ENCODE measurements around the gene SKA2.
"Not testable (repeated sequence)": the region's sequence is repeated elsewhere in the genome, so short reads cannot be mapped to it uniquely, and the experiment has no call there.

SKA2 gene

DNA sequence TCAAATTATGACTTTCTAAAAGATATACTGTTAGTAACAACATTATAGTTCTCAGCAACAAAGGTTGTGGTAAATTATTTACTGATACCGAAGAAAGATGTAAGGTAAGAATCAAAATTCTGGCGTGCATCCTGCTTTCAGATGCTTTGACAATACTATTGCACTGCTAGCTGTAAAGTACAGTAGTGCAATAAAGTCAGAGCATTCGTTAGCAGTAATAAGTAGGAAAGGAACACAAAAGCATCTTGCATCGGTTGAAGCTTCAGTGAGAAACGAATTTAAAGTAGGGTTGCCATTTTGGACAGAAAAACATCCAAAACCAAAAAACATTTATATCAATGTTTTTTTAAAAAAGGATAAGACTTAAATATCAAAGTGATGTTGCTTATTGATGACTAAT lies 4.0 kb downstream of the SKA2 start:
- no peak for DNase-seq

- DNase-seq: peak; percentile 35
Observed at GRCh38 chr17:59149841-59150511, 5.0 kb downstream of the SKA2 start.

DNA sequence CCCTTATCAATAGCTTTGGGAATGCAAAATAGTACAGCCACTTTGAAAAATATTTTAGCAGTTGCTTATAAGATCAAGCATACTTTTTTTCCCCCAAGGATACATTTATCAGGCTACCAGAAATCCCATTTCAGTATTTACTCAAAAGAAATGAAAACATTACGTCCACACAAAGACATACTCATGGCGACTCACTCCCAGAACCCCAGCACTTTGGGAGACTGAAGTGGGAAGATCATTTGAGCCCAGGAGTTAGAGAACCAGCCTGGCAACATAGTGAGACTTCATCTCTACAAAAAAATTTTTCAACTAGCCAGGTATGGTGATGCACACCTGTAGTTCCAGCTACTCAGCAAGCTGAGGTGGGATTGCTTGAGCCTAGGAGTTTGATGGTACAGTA lies 5.9 kb downstream of the SKA2 start:
- DNase-seq: no peak

DNA sequence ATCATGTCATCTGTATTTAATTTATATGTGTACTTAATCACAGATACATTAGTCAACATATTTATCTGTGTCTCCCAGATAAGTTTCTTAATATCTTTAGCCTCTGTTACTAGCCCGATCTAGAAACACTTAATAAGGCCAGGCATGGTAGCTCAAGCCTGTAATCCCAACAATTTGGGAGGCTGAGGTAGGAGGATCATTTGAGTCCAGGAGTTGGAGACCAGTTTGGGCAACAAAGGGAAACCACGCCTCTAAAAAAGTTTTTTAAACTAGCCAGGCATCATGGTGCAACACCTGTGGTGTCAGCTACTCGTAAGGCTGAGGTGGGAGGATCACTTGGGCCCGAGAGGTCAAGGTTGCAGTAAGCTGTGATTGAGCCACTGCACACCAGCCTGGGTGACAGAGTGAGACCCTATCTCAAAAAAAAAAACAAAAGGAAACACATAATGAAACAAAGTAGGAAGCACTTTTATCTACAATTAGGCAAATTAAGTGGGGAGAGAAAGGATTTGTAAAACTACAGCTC lies 9.4 kb downstream of the SKA2 start:
- DNase-seq: no peak

- no peak for DNase-seq
Observed at GRCh38 chr17:59141860-59142259, 13.1 kb downstream of the SKA2 start.

DNA sequence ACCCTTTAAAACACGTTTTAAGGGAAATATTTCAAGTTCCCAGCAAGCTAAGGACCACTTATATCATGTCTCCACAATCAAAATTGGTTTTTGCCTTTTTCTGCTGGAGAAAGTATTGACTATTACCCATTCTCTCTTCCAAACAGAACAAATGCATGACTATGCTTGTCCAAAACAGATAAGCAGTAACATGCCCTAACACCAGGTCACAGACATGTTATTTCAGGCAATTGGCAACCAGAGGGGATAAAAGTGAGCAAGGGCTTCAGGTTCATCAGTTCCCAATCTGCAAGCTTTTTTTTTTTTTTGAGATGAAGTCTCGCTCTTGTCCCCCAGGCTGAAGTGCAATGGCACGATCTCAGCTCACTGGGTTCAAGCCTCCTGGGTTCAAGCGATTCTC lies 15.0 kb downstream of the SKA2 start:
- no peak for DNase-seq

- DNase-seq: not testable (repeated sequence)
Observed at GRCh38 chr17:59138339-59138738, 16.6 kb downstream of the SKA2 start.

DNA sequence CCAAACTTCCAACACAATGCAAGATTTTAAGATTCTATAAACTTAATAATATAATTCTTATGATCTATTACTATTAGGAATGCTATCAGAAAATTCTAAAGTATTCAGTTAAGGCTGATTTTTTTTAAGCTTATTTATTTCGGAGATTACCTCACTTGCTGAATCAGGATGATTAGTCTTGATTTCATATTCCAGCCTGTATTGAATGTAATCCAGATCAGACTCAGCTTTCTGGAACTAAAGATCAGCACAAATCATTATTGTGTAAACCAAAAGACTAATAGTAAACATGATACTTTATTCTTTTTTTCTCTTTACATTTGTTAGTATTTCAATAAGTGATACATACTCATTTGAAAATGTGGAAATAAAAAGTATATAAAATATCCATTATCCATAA lies 23.9 kb downstream of the SKA2 start:
- DNase-seq: no peak

GRCh38 chr17:59129814-59130213 lies 25.2 kb downstream of the SKA2 start:
- no peak for DNase-seq

DNA sequence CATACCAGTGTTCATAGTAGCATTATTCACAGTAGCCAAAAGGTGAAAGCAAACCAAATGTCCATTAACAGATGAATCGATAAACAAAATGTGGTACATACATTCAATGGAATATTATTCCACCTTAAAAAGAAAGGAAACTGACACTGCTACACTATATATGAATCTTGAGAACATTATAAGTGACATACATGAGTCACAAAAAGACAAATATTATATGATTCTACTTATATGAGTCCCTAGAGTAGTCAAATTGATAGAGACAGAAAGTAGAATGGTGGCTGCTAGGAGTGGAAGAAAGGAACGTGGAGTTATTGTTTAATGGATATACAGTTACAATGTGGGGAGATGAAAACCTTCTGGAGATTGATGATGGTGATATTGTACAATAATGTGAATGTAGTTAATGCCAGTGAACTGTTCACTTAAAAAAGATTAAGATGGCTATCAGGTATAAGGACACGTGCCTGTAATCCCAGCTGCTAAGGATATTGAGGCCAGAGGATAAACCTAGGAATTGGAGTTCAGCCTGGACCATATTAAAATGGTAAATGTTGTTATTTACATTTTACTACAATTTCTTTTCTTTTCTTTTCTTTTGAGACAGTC lies 28.1 kb downstream of the SKA2 start:
- DNase-seq: peak; percentile 21

DNA sequence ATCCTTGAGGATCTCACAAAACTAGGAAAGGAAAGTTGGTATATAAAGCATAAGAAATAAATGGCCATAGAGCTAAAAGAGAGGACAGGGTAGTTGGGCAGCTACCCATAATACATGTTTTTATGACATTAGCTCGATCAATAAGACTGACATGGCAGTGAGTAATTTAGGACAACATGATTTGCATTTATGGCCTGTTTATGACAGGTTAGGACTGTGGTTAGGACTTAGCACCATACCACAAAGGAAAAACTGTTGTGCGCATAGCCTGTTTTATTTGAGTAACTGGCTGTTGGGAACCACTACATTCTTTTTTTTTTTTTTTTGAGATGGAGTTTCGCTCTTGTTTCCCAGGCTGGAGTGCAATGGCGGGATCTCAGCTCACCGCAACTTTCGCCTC lies 30.3 kb downstream of the SKA2 start:
- DNase-seq: peak; percentile 31

- no peak for DNase-seq
Observed at GRCh38 chr17:59121901-59122480, 33.0 kb downstream of the SKA2 start.

GRCh38 chr17:59115474-59115873 lies 39.5 kb downstream of the SKA2 start:
- DNase-seq: no peak

DNA sequence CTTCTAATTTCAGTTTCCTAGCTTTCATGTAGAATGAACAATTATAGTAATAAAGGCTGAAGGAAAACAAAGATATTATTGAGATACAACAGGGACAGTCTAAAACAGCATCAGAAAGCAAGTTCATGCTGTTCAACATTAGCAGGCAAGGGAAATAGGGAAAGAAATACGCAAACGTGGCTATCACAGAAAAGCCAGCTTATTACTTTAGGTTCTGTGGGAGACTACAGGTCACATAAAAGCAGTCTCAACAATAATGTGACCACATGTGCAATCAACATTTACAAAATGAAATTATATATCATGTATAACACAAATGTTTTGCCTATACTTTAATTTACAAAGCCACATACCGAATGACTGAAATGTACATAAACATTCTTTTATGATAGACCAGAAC lies 43.4 kb downstream of the SKA2 start:
- no peak for DNase-seq

DNA sequence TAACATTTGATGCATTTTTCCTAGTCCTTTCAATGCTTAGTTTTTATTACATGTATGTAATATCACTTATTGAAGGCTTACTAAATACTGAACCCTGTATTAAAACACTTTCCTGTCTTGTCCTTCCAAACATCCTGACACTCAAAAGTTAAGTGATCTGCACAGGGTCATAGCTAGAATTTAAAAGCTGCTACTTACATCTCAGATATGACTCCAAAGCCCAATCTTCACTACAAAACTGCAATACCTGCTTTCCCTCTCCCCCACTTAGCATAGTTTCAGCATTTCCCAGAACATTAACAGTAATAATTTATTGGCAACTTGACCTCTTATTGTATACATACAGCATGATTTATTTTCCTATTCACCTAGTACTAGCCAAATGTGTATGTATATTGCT lies 44.0 kb downstream of the SKA2 start:
- no peak for DNase-seq

DNA sequence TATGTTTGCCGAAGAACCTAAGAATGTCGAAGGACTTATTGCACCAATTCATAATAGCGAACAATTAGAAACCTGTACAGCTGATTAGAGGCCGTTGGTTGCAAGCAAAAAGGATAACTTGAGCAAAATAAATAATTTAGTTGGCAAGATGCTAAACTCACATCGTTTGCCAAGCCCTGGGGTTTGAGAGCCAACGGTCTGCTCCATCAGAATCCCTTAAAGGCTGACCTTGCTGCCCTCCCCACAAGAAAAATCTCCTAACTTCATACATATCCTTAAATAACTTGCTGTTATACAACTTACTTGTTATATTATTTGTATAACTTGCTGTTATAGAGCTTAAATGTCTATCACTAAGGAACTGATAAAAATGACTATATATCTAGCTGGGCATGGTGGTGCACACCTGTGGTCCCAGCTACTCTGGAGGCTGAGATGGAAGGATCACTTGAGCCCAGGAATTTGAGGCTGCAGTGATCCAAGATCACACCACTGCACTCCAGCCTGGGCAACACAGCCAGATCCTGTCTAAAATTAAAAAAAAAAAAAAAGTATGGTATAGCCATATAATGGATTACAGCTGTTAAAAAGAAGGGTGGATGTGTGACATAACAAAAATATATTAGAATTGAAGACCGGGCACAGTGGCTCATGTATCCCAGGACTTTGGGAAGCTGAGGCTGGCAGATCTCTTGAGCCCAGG lies 46.4 kb downstream of the SKA2 start:
- DNase-seq: no peak

DNA sequence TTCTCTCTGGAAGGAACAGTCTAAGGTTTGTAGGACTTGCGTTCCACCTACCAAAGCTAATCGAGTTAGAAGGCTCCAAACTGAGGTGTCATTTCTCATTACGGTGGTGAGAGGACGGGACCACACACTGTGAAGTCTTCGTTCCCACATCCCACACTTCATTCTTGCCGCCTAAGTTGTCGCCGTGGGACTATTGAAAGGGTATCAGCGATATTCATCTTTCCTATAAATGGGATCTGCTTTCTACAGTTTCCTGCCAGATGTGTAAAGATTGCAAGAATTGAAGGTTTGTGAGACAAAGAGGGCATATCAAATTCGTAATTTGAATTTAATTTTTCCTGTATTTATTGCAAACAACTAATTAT lies 47.7 kb downstream of the SKA2 start:
- DNase-seq: no peak

- peak; percentile 100 for DNase-seq
Observed at GRCh38 chr17:59106463-59107305, 48.3 kb downstream of the SKA2 start, which contains the start of gene TRIM37. Gene TRIM37 (minus strand): TSS chr17:59106880. CDS start chr17:59106461, 419 bp downstream.

- peak; percentile 80 for DNase-seq
Observed at GRCh38 chr17:59105852-59106462, 49.0 kb downstream of the SKA2 start.

DNA sequence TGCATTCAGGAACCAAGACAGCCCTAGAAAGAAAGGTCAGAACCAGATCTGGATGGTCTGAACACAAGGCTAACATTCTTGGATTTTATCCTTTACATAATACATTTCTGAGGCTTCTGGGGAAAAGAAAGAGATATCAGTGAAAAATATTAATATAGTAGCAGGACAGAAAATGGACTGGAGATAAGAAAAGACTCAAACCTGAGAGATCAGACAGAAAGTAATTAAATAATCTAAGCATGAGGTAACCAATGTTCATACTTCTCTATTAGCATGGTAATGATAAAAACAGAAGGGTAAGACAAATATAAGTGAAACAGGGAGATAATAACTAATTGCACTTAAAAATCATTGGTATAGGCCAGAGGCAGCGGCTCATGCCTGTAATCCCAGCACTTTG lies 53.8 kb downstream of the SKA2 start:
- DNase-seq: no peak

DNA sequence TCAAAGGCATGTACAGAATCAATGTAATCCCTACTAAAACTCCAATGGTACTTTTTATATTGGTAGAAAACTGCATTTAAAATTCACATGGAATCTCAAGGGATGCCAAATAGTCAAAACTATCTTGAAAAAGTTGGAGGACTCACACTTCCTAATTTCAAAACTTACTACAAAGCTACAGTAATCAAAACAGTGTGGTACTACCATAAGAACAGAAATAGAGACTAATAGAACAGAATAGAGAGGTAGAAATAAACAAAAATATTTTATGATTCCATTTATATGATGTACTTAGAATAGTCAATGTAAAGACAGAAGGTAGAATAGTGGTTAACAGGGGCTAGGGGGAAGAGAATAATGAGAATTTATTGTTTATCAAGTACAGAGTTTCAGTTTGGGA lies 57.1 kb downstream of the SKA2 start:
- no peak for DNase-seq

DNA sequence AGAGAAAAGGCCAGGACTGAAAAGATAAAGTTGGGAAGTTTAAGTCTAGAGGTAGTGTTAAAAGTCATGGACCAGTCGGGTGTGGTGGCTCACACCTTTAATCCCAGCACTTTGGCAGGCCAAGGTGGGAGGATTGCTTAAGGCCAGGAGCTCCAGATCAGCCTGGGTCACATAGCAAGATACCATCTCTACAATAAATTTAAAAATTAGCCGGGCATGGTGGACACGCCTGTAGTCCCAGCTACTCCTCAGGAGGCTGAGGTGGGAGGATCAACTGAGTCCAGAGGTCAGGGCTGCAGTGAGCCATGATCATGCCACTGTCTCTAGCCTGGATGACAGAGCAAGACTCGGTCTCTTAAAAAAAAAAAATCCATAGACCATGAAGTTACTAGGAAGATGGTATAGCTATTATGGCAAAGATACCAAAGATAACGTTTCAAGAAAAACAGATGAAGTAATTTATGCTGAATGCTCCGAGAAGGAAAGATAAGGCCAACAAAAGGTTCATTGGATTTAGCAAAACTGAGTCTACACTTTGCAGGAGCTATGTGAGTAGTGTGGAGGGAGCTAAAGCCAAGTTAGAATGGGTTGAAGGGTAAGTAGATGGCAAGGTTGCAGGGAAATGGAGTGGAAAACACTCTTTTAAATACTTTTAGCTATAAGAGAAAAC lies 60.0 kb downstream of the SKA2 start:
- DNase-seq: no peak
